Activated CD4-positive, alpha-beta T cell treated with anti-CD3 and anti-CD28 coated beads for 24 hours (primary cell): ENCODE data around the gene GUCY1A1.

ENCODE experiments used
- DNase-seq, 2 donors: peaks; one replicate each; pipeline ENCODE4 v3.0.0-alpha.2; 2020; ENCODE audit warnings: low read depth in 2 of 2

GUCY1A1 gene

DNA sequence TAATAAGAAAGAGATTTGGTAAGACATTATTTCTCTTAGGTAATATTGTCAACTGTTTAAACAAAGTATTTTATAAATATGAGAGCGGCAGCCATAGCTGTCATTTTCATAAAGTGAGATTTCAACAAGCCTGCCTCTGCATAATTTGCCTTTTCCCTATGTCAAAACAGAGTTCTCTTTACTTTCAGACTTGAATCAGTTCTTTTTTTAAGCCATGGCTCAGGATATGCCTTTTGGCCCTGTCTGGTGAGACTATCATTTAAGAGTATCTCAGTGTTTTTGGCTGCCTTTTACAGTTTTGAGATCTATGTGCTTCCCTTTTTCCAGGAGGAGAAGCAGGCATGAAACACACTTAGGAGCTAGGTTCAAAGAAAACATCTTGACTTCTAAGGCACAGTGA lies 7.5 kb upstream of the GUCY1A1 start:
- no peak for DNase-seq

GRCh38 chr4:155660436-155660835 lies 6.2 kb upstream of the GUCY1A1 start:
- DNase-seq: no peak

- no peak for DNase-seq
Measured at GRCh38 chr4:155665054-155665453, 1.6 kb upstream of the GUCY1A1 start.

GRCh38 chr4:155667222-155667567 lies 547 bp downstream of the GUCY1A1 start:
- DNase-seq: no peak

- no peak for DNase-seq
Measured at GRCh38 chr4:155667568-155668511, 1.2 kb downstream of the GUCY1A1 start.

DNA sequence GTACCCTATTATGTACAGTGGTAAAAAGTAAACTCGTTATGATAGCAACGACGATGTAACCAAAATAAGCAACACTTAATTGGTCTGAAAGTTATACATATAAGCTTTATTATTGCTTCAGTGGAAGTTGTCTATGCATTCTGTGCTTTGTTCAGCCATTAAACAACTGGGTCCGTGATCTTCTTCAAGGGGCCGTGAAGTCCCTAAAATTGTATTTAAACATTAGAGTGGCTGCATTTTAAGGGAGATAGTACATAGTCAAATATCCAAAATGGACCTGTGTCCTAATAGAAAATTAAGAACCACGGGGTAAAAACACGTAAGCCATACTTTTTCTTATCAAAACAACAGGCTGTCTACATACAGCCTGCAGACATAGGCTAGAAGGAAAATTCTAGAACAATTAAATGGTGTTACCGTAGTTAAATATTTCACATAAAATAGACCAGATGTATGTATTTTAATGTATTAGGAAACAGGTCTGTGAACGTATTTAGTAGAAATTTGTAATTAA lies 2.1 kb downstream of the GUCY1A1 start:
- no peak for DNase-seq

DNA sequence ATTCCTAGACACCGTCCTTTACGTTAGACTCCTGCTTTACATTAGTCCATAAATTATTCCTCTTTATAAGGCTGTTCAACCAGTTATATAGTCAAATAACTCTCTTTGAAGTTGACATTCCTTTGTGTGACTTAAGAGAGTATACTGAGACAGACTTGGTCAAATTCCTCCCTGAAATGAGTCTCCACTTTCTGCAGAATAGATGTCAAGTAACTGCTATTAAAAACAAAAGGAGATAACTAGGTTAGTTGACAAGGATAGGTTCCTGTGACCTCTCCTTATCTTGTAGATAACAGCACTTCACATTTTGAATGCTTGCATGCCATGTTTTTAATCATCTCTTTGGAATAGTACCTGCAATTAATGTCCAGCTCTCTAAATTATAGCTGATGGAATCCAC lies 5.7 kb downstream of the GUCY1A1 start:
- no peak for DNase-seq

DNA sequence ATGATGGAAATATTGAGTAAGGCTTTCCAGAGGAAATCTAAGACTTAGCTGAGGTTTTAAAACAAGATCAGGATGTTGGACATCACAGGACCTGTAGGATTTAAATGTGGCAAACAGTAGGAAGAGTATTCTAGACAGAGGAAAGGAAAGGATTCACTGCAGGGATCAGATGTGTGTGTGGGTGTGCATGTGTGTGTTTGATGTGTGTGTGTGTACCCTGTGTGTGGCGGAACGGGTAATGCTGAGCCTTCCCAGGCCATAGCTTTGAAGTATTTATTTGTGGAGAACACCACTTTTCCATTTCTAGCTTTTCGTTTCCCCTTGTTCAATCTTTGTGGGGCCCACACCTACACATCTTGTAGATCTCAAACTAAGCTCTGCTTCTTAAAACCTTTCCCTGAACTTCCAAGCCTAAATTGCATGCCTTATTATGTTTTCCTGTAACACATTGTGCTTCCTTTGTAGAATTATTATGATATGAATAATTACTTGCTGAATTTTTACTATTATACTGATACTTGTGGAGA lies 6.9 kb downstream of the GUCY1A1 start:
- no peak for DNase-seq

GRCh38 chr4:155674669-155675071 lies 8.0 kb downstream of the GUCY1A1 start:
- DNase-seq: no peak

DNA sequence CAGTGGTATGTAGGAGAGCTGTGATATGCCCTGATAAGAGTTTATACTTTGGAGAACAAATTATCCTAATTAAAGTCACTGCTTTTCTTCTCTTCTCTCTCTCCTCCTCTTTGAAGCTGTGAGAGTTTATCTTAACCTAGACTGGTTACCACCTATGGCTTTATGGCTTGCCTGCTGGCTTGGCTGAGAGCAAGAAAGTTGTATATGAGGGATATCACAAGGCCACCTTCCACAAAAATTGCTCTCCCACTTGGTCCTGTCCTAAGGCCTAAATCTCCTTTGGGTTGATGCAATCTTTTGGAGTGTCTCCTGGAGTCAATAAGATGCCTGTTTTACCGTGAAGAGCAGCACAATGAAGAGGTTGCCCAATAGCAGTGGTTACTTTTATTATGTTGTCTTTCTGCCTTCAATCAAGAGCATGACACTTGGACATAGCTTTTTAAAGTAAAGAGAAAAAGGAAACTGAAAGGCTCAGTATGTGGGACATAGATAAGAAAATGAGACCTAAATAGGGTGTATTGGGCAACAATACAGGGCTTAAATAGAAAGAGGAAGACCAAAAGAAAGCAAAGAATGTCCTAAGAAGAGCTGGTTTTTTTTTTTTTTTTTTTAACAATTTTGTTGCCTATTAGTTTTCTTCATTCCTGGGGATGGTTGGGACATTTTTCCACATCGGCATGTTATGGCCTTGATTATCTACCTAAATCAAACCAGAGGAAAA lies 9.2 kb downstream of the GUCY1A1 start:
- no peak for DNase-seq

- no peak for DNase-seq
Measured at GRCh38 chr4:155676430-155676825, 9.8 kb downstream of the GUCY1A1 start.

- DNase-seq: no peak
Measured at GRCh38 chr4:155678011-155678410, 11.4 kb downstream of the GUCY1A1 start.

DNA sequence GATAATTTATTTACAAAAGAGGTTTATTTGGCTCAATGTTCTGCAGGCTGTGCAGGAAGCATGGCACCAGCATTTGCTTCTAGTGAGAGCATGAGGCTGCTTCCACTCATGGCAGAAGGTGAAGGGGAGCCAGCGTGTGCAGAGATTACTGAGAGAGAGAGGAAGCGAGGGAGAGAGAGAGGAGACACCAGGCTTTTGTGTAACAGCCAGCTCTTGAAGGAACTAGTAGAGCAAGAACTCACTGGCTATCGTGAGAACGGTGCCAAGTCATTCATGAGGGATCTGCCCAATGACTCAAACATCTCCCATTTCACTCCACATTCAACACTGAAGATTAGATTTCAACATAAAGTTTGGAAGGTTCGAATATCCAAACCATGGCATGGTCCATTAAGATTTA lies 12.7 kb downstream of the GUCY1A1 start:
- no peak for DNase-seq

GRCh38 chr4:155681886-155682285 lies 15.2 kb downstream of the GUCY1A1 start:
- DNase-seq: no peak

DNA sequence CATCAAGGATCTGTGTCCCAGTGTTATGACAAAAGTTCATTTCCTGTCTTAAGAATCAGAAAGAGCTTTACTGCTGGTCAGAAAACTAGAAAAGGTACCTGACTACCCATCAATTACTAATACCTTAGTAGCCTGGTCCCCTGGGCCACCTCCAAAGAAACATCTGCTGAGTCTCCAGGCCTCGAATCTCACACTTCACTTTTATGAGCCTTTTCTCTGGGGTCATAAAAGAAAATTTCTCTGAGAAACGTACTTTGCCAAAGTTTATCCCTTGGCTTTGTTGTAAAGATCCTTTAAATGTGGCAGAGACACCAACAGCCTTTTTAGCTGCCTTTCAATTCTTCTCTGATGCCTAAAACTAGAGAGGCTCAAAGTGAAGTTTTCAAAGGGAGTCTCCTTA lies 17.8 kb downstream of the GUCY1A1 start:
- DNase-seq: no peak

GRCh38 chr4:155684892-155685541 lies 18.4 kb downstream of the GUCY1A1 start:
- DNase-seq: no peak

- DNase-seq: no peak
Measured at GRCh38 chr4:155687380-155687982, 20.8 kb downstream of the GUCY1A1 start.

DNA sequence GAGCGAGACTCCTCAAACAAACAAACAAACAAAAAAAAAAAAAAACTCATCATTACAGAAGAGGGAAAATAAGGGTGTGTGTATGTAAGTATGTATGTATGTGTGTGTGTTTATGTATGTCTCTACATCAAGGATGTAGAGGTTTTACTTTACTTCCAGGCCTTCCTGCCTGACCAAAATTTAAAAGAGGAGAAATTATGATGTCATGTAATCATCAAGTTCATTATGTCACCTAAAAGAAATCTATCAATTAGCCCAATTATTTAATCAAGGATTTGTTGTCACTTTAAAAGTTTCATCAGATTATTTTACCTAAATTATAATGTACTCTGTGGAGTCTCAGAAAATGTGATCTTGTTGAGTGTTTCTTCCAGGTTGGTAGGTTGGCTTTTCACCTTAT lies 21.6 kb downstream of the GUCY1A1 start:
- DNase-seq: no peak

DNA sequence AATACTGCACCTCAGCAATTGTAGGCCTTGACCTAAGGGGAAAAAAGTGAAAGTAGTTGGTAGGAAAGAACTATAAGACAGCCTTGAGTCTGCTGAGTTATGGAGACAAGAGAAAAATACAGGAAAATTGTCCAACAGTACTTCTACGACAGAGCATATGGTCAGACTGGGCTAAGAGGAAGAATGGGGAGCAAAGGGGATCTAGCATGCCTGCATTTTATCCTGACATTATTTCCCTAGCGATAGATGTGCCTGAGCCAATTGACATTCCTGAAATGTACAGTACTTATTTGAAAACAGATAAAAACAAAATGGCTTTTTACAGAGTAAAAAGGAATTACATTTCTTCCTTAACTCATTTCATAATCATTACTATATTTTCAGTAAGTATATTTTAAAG lies 22.2 kb downstream of the GUCY1A1 start:
- DNase-seq: no peak

- DNase-seq: no peak
Measured at GRCh38 chr4:155690044-155690837, 23.6 kb downstream of the GUCY1A1 start.

DNA sequence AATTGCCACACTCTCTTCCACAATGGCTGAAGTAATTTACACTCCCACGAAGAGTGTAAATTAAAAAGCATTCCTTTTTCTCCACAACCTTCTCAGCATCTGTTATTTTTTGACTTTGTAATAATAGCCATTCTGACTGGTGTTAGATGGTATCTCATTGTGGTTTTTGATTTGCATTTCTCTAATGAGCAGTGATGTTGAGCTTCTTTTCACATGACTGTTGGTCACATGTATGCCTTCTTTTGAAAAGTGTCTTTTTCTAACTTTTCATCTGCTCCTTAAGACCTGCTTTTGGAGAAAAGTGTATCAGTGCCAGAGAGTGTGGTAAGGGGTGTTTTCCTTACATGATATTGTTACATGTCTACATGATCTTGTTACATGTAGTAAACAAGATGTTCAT lies 25.7 kb downstream of the GUCY1A1 start:
- no peak for DNase-seq
